Gastroesophageal sphincter (tissue), 3 donors: Measurements from ENCODE around the gene IRX6.

Experiments
- CTCF ChIP-seq, 4 experiments: fragments of 200-600 bp in 2 of 4; fragments of 450-650 bp in 2 of 4; sonication (generic) in 1 of 4; IDR thresholded peaks; one replicate each; pipeline ENCODE4 v1.5.1; 2017 to 2019; ENCODE audit warnings: antibody characterized with exemption in 4 of 4, mild to moderate bottlenecking in 2 of 4, moderate library complexity in 2 of 4
- EP300 ChIP-seq: sonication (generic); formaldehyde crosslinking; IDR thresholded peaks from one replicate; pipeline ENCODE4 v1.6.1; 2017; ENCODE audit warnings: antibody characterized with exemption, mild to moderate bottlenecking
- POLR2A ChIP-seq, 2 donors: fragments of 450-650 bp; IDR thresholded peaks; one replicate each; pipeline ENCODE4 v1.6.1; 2017; ENCODE audit warnings: antibody characterized with exemption in 2 of 2, mild to moderate bottlenecking in 2 of 2, moderate library complexity in 1 of 2
- POLR2AphosphoS5 ChIP-seq: sonication (generic); formaldehyde crosslinking; IDR thresholded peaks from one replicate; pipeline ENCODE4 v1.6.1; 2017; ENCODE audit warnings: antibody characterized with exemption

GRCh38 chr16:55364811-55365210 is 40.8 kb downstream of the IRX6 start:
- TF ChIP-seq CTCF (IDR thresholded peaks at IDR 0.05) (no peak), POLR2A (IDR thresholded peaks at IDR 0.05) (no peak), EP300 (no peak), POLR2AphosphoS5 (no peak)
